Pulmonary artery endothelial cell (primary cell): ENCODE results near the gene DYRK4. TPM values are rescaled to one million over a fixed set of nuclear protein-coding genes. Genes with fewer than 3 reads are reported as not detected.
"Not testable (repeated sequence)": the region's sequence is repeated elsewhere in the genome, so short reads cannot be mapped to it uniquely, and the experiment has no call there.

Experiments
- DNase-seq: peaks from one replicate; pipeline ENCODE4 v3.0.0-alpha.2; 2011; ENCODE audit warnings: low read depth, low spot score
- total RNA-seq: library from RNA; depleted of rRNA; stranded (reverse); fragments of >200 nt; gene quantifications from 2 replicates; pipeline ENCODE4 v1.2.3, GENCODE V29; 2014

The DYRK4 gene
- 51.7 and 70.7 TPM in 2 replicates for total RNA-seq

GRCh38 chr12:4562034-4562657 is at the start of gene DYRK4:
Gene DYRK4 (plus strand): TSS chr12:4562208. CDS start chr12:4562246, 38 bp downstream.
- DNase-seq: no peak

DNA sequence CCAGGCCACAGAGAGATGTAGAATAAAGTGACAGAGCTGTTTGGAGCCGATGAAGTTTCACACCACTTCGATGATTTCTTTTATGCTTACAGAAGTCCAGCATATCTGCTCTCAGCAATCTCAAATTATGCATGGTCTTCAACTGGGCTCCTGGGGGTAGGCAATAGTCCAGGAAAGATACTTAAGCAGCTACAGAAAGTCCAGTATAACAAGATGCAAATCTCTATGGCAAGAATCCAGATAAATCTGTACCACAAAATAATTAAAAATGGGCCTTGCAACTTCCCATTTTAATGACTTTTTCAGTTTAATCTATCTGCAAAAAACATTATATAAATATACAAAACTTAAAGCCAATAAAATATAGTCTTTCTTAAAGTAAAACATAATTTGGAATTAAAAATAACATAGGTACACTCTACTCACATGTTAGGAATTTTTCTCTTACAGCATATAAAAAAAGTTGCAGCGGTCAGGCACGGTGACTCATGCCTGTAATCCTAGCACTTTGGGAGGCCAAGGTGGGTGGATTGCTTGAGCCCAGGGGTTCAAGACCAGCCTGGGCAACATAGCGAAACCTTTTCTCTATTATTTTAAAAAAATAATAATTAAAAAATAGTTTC is 43.8 kb upstream of the DYRK4 start:
- DNase-seq: no peak

DNA sequence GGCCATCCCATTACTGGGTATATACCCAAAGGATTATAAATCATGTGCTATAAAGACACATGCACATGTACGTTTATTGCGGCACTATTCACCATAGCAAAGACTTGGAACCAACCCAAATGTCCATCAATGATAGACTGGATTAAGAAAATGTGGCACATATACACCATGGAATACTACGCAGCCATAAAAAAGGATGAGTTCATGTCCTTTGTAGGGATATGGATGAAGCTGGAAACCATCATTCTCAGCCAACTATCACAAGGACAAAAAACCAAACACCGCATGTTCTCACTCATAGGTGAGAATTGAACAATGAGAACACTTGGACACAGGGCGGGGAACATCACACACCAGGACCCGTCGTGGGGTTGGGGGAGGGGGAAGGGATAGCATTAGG is 38.6 kb upstream of the DYRK4 start:
- not testable (repeated sequence) for DNase-seq

GRCh38 chr12:4526923-4527546 is 35.0 kb upstream of the DYRK4 start:
- no peak for DNase-seq

DNA sequence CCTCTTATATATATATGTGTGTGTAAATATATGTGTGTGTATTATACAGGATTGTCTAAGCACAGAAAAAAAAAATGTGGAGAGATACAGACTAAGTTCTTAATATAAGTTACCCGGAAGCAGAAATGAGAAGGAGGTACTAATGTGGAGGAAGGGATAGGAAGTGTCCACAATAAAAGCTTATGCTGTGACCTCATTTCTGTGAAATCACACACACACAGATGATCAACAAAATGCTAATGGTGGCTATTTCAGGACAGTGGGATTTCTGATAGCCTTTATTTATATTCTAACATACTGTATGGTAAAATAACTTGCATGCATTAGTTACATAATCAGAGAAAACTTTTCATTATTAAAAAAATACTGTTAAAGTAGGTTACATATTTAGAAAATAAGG is 31.8 kb upstream of the DYRK4 start:
- DNase-seq: no peak

DNA sequence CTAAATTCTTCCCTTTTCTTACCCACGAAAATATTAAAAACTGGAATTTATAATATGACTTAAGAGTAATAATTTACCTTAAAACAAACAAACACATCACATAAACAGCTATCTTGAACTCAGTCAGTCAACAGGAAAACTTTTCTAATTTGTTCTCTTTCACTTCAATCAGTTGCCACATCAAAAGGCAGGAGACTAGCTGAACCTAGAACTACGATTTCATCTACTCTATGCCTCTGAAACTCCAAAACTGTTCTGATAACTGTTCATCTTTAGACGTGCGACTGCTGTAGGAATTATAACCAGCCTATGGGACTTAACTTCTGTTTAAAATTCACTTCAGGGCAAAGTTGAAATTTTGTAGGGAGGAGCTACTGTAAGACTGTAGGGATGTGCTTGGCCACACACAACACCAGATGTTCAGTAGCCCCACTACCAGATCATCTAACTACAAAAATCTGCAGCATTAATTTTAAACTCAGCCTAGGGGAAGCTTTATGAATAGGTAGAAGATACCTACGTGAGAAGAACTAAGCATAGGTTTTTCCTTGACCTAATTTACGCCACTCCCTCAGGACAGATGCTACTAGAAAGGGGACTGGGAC is 30.9 kb upstream of the DYRK4 start:
- DNase-seq: no peak

DNA sequence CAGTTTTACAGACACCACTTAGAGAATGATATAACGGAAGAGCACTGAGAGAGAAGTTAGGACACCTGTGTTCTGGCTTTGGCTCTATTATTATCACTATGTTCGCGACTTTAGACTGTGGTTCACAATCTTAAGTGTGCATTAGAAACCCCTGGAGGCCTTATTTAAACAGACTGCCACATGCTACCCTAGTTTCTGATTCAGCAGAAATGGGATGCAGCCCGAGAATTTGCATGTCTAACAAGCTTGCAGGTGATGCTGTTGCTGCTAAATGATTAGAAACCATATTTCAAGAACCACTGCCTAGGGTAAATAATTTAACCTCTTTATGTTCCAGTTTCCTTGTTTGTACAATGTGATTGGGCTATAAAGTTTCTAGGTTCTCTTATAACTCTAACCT is 26.9 kb upstream of the DYRK4 start:
- no peak for DNase-seq

GRCh38 chr12:4535871-4536270 is 26.1 kb upstream of the DYRK4 start:
- no peak for DNase-seq

DNA sequence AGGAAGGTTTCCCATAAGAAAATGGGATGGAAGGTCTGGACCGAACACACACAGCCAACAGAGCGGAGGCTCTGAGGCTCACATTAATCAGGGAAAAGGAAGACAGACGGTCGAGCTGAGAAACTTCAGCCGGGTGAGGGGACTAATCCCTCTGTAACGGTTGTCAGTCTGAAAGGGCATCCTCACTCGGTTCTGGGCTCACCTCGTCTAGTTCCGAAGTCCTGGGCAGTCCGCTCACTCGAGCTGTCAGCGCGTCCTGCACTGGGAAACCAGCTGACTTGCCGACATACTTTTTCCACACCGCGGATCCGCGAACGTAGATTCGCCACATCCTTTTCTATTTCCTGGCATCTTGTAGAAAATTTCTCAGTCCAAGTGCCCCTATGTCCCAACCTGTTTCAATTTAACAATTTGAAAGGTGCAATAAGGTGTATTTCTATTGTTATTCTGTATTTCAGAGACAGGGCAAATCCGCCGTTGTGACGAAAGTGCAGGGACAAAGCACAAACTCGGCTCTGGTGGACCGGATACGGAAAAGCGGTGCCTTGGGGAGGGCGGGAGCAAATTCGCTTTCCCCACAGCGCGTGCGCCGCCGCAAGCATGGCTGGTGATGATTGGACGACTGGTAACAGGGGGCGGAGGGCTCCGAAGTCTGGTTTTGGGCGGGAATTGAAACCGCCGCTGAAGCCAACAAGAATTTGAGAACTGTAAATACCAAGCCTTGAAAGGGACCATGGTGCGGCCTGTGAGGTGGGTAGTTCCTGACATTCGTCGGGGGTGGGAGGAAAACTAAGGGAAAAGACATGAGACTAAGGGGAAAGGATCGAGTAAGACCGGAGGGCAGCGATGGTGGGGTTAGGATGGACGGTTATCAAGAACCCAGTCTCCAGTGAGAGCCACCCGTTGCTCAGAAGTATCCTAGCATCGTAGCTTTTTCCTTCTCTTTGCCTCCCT is 23.5 kb upstream of the DYRK4 start, which contains the start of gene RAD51AP1:
RAD51AP1 (plus strand) TSS at position 684 of the 954 bp plus-strand sequence; CDS start at position 734, 50 bp downstream.
- DNase-seq: peak; percentile 93

DNA sequence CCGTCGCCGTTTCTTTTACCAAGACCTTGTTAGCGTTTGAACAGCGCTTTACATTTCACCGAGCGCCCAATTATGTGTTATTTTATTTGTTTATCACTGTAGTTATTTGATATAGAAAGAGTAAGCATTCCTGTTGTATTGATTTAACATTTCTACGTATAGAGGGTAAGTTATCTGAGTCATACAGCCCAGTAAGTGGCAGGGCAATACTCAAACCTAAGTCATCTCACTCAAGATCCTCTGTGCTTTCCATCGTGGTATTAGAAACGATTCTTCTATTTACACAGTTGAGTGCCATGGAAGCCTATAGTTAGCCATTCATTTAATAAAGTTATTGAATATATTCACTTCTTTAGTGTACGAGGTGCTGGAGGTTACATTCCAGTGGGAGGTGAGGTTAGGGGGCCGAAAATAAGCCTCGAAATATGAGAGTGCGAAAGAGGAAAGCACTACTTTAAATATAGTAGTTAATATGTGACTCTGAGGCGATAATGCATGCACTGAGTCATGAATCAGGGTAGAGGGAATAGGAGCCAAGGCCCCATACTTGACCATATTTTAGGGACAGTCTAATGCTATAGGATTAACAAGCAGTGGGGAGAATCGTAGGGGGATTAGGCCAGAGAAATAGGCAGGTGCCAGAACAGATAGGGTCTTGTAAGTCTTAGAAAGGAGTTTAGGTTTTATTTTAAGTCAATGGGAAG is 22.7 kb upstream of the DYRK4 start:
- DNase-seq: no peak

DNA sequence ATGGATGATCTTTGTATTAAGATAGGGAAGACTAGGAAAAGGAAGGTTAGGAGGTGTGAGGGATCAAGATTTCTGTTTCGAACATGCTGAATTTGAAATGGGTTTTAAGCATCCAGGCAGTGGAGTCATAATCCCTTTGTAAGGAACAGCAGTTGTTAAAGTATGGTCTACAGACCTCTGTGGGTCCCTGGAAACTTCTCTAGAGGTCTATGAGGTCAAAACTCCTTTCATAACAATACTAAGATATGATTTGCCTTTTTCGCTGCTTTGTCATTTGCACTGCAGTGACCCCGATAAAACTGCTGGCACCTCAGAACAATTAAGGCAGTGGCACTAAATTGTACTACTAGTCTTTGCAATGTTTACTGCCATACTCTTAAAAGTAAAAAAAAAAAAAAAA is 21.8 kb upstream of the DYRK4 start:
- no peak for DNase-seq

GRCh38 chr12:4540638-4541037 is 21.4 kb upstream of the DYRK4 start:
- no peak for DNase-seq

DNA sequence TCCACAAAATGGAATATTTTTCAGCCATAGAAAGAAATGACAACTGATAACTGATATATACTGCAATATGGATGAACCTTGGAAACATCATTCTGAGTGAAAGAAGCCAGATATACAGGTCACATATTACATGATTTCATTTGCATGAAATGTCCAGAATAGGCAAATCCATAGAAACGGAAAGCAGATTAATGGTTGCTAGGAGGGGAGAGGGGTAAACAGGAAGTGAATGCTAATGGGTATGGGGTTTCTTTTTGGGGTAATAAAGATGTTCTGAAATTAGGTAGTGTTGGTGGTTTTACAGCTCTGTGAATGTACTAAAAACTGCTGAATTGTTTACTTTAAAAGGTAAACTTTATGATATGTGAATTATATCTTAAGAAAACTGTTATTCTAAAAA is 16.8 kb upstream of the DYRK4 start:
- no peak for DNase-seq

- no peak for DNase-seq
These were observed 9.8 kb upstream of the DYRK4 start for GRCh38 chr12:4552191-4552590.

- no peak for DNase-seq
These were observed 8.1 kb upstream of the DYRK4 start for GRCh38 chr12:4553943-4554342.

GRCh38 chr12:4555804-4556203 is 6.2 kb upstream of the DYRK4 start:
- no peak for DNase-seq

- DNase-seq: no peak
These were observed 5.1 kb upstream of the DYRK4 start for GRCh38 chr12:4556735-4557530.

- no peak for DNase-seq
These were observed 4.4 kb upstream of the DYRK4 start for GRCh38 chr12:4557586-4557985.

- DNase-seq: no peak
These were observed 3.8 kb upstream of the DYRK4 start for GRCh38 chr12:4558171-4558570.

- DNase-seq: no peak
These were observed 1.3 kb downstream of the DYRK4 start for GRCh38 chr12:4563336-4563735.
